Measurements from ENCODE around the gene S100A4. TPM values are rescaled to one million over a fixed set of nuclear protein-coding genes. Genes with fewer than 3 reads are reported as not detected.

The S100A4 gene
- total RNA-seq, 6 experiments from 2014 or later = 7.6 to 21.6 (median 14.0) TPM

GRCh38 chr1:153547560-153548551, 2.2 kb upstream of the S100A4 start:
- 67% methylated on average over 7 of the region's 19 CpGs for WGBS (ENCODE audit: insufficient coverage, low coverage, low lambda C conversion rate, missing lambda C conversion rate)
- Histone ChIP-seq H3K27ac (no peak overlapping the region), H3K27me3 (no peaks in the 10 kb centered on the region), H3K36me3 (no peaks in the 10 kb centered on the region), H3K4me3 (no peak overlapping the region), H3K9me3 (no peaks in the 10 kb centered on the region), H3K4me1 (no peaks in the 10 kb centered on the region)
- TF ChIP-seq POLR2A (IDR thresholded peaks at IDR 0.05) (no peak), CTCF (IDR thresholded peaks at IDR 0.05) (no peak)
- intact Hi-C loops (cut with DNase I) = no loop called here
- ATAC-seq (no peak), DNase-seq (peak in 1 of 3 donors; percentile 44)

GRCh38 chr1:153546796-153547559, 1.4 kb upstream of the S100A4 start:
- WGBS (ENCODE audit: insufficient coverage, low coverage, low lambda C conversion rate, missing lambda C conversion rate) = 42% methylated on average over 3 of the region's 14 CpGs
- Histone ChIP-seq H3K9me3 (no peaks in the 10 kb centered on the region), H3K4me1 (no peaks in the 10 kb centered on the region), H3K27me3 (no peaks in the 10 kb centered on the region), H3K27ac (no peak overlapping the region), H3K4me3 (no peak overlapping the region), H3K36me3 (no peaks in the 10 kb centered on the region)
- DNase-seq (peak in 1 of 3 donors; percentile 35), ATAC-seq (no peak)
- TF ChIP-seq POLR2A (IDR thresholded peaks at IDR 0.05) = no peak
- TF ChIP-seq CTCF (IDR thresholded peaks at IDR 0.05) = no peak
- intact Hi-C loops (cut with DNase I) = no loop called here

- Histone ChIP-seq H3K9me3 (no peaks in the 10 kb centered on the region), H3K36me3 (no peaks in the 10 kb centered on the region), H3K27me3 (no peaks in the 10 kb centered on the region), H3K4me3 (no peak overlapping the region), H3K27ac (no peak overlapping the region), H3K4me1 (no peaks in the 10 kb centered on the region)
- WGBS (ENCODE audit: insufficient coverage, low coverage, low lambda C conversion rate, missing lambda C conversion rate) = 74% methylated on average over 8 of the region's 8 CpGs
- ATAC-seq = no peak
- intact Hi-C loops (cut with DNase I) = no loop called here
- peak in 1 of 3 donors; percentile 22 for DNase-seq
- TF ChIP-seq CTCF (IDR thresholded peaks at IDR 0.05) = no peak
- no peak for TF ChIP-seq POLR2A (IDR thresholded peaks at IDR 0.05)
Observed at GRCh38 chr1:153546371-153546770, 765 bp upstream of the S100A4 start.

- peak overlapping the region in 1 of 3 donors; percentile 16 for H3K4me3 ChIP-seq
- H3K27ac ChIP-seq = no peak overlapping the region
- TF ChIP-seq CTCF (IDR thresholded peaks at IDR 0.05) (no peak), POLR2A (IDR thresholded peaks at IDR 0.05) (no peak)
Observed at GRCh38 chr1:153544453-153545066, 1.0 kb downstream of the S100A4 start.

More at GRCh38 chr1:153544453-153545066, 1.0 kb downstream of the S100A4 start:
- WGBS (ENCODE audit: insufficient coverage, low coverage, low lambda C conversion rate, missing lambda C conversion rate) = 80% methylated on average over 5 of the region's 10 CpGs
- H3K4me1 ChIP-seq = no peaks in the 10 kb centered on the region
- no peaks in the 10 kb centered on the region for H3K36me3 ChIP-seq
- DNase-seq (no peak), ATAC-seq (no peak)
- intact Hi-C loops (cut with DNase I) = no loop called here
- no peaks in the 10 kb centered on the region for H3K9me3 ChIP-seq
- no peaks in the 10 kb centered on the region for H3K27me3 ChIP-seq
